PFSK-1 (cell line): ENCODE measurements around the gene SAG.

ENCODE experiments used
- POLR2AphosphoS5 ChIP-seq: IDR thresholded peaks from 2 replicates; pipeline ENCODE4 v1.6.1; 2012; ENCODE audit warnings: low read depth, mild to moderate bottlenecking, control low read depth, low read length, moderate library complexity
- REST ChIP-seq, 2 experiments: IDR thresholded peaks; 2 replicates each; pipeline versions ENCODE4 v1.6.1 to v1.8.0; 2011 to 2012; ENCODE audit warnings: low read depth in 2 of 2, low read length in 2 of 2, control low read depth in 1 of 2, inconsistent platforms in 1 of 2, mild to moderate bottlenecking in 1 of 2, moderate library complexity in 1 of 2; ENCODE audit not compliant: insufficient read depth in 1 of 2
- SIN3A ChIP-seq: IDR thresholded peaks from 2 replicates; pipeline ENCODE4 v1.6.1; 2012; ENCODE audit warnings: mild to moderate bottlenecking, low read length, moderate library complexity, borderline replicate concordance; ENCODE audit not compliant: insufficient read depth
- TAF1 ChIP-seq: IDR thresholded peaks from 2 replicates; pipeline ENCODE4 v1.6.1; 2012; ENCODE audit warnings: low read length, control low read depth, borderline replicate concordance; ENCODE audit not compliant: insufficient read depth

GRCh38 chr2:233285921-233286320 lies 21.7 kb upstream of the SAG start:
- TF ChIP-seq POLR2AphosphoS5 (no peak), TAF1 (no peak), REST (IDR thresholded peaks at IDR 0.05; ENCODE audit: insufficient read depth in 1 of 2, low read depth in 2 of 2, low read length in 2 of 2) (no peak), SIN3A (no peak)
